Activated CD4-positive, alpha-beta T cell treated with anti-CD3 and anti-CD28 coated beads, Interleukin-2, amount 50 U/mL, for 24 hours (primary cell): ENCODE measurements around the gene MTCL1.

Experiments used
- DNase-seq, 2 donors: peaks; one replicate each; pipeline ENCODE4 v3.0.0-alpha.2; 2020; ENCODE audit warnings: low read depth in 1 of 2, low spot score in 1 of 2

The MTCL1 gene

DNA sequence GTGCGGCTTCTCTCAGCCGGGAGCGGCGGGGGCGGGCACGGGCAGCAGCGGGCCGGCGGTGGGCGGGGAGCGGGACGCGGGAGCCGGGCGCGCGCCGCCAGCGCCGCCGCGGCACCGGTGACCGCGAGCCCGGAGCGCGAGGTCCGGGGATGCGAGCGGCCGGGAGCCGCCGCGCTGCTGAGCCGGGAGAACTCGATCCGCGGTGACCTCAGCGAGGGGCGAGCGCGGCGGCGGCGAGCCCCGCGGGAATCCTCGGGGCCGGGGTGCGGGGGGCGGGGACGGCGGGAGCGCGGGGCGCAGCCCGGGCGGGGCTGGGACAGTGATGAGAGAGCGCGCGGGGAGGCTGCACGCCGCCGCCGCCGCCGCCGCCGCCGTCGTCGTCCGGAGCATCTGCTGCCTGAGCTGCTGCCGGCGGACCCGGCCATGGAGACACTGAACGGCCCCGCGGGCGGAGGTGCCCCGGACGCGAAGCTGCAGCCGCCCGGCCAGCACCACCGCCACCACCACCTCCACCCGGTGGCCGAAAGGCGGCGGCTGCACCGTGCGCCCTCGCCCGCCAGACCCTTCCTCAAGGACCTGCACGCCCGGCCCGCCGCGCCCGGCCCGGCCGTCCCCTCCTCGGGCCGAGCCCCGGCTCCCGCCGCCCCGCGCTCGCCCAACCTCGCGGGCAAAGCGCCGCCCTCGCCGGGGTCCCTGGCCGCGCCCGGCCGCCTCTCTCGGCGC, at the start of gene MTCL1:
Gene MTCL1 (plus strand): TSS at position 319 of the 723 bp plus-strand sequence. CDS start 105 bp downstream, at position 424.
- no peak for DNase-seq

- no peak for DNase-seq
Observed at GRCh38 chr18:8656232-8656631, 49.1 kb upstream of the MTCL1 start.

DNA sequence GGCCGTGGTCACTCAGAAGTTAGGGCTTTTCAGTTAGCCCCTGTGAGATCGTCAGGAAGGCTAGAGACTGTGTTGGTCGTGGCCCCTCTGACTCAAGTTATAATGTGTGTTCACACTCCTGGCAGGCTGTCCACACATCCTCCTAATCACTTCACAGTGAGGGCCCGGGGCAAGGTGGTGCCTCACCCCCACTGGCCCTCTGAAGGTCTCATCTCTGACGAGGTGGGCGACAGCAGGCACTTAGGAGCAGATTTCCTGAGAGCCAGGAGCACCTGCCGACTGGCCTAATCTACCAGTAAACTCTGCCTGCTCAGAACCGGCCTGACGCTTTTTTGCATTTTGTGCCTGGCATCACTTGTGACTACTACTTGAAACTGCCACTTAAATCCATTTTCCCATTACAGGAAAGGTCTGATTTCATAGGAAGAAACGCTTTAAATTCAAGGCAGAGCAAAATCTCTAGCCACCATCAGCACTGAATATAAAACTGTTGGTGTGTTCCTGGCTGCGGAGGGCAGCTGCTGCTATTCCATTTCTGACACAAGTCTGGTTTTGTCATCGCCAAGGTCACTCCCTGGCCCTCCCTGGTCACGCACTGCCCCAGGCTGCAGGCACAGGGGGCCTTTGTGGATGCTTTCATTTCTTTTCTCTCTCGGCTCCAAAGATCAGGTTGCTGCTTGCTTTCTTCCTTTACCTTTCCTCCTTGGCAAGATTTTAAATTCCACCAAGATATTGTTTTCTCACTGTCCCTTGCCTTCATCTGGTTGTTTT, 48.1 kb upstream of the MTCL1 start:
- DNase-seq, result no peak

- DNase-seq, result no peak
Observed at GRCh38 chr18:8657873-8658470, 47.4 kb upstream of the MTCL1 start.

DNA sequence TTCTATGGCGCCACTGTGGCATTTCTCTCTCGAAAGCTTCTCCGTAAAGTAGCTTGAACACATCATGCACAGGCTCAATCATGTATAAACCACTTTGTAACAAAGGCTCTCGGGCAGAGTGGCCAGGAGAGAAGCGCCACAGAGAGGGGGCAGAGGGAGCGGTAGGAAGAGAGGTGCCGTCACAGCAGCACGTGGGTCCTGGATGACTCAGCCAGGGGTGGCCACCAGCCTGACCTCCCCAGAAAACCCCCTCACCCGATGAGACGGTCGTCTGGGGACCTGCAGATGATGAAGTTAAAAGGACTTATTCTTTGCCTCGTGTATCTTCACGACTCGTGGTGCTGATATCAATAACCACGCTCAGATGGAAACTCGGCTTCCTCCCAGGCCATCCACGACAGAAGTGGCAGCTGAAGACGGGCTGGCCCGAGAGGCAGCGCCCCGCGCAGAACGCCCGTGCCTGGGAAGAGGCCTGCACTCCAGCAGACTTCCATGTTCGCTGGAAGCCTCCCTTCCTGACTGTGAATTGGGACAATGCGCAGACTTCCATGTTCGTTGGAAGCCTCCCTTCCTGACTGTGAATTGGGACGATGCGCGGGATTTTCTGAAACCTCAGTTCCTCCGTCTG, 46.4 kb upstream of the MTCL1 start:
- no peak for DNase-seq

- DNase-seq, result no peak
Observed at GRCh38 chr18:8659609-8660242, 45.6 kb upstream of the MTCL1 start.

- no peak for DNase-seq
Observed at GRCh38 chr18:8660316-8660715, 45.0 kb upstream of the MTCL1 start.

GRCh38 chr18:8661754-8662559, 43.4 kb upstream of the MTCL1 start:
- no peak for DNase-seq

DNA sequence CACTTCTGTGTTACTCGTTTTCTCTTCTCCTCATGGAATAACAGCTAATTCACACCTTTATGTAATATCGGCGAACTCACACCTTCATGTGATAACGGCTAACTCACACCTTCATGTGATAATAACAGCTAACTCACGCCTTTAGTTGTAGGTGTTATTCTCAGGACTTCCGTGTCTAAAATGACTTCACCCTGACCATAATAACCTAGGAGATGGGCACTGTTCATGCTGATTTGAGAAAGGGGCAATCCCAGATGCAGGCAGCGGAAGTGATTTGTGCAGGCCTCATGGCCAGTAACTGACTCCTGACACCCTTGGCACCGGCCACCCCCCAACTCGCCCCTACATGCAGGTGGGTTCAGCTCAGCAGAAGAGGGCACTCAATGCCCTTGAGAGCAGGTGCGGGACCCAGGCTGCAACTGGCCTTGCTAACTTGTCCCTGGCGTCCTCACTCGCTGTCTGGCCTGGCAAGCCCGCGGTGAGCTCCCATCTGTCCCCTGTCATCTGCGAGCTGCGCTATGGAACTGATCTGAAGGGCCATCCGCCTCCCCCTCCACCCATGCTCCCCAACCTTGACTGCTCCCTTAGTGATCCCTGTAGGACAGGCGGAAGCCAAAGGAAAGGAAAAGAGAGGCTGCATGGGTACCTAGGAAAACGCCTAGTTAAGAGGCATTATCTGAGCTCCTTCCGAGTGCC, 42.6 kb upstream of the MTCL1 start:
- DNase-seq, result no peak

- no peak for DNase-seq
Observed at GRCh38 chr18:8667846-8668245, 37.5 kb upstream of the MTCL1 start.

DNA sequence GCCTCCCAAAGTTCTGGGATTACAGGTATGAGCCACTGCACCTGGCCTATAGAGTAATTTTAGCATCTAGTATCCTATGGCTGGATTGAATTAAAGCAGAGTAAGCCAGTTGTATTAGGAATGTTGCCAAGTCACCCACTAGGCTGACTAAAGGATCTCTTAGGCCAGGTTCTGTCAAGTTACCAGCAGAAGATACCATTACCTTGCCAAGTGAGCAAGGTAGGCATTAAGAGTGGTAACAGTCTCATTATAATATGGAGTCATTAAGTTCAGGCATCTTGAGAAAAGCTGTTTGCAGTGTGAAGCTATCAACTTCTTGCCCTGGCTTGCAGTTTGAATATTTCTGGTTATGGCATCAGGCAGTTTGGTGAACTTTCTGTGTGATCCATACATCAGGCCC, 37.0 kb upstream of the MTCL1 start:
- no peak for DNase-seq

DNA sequence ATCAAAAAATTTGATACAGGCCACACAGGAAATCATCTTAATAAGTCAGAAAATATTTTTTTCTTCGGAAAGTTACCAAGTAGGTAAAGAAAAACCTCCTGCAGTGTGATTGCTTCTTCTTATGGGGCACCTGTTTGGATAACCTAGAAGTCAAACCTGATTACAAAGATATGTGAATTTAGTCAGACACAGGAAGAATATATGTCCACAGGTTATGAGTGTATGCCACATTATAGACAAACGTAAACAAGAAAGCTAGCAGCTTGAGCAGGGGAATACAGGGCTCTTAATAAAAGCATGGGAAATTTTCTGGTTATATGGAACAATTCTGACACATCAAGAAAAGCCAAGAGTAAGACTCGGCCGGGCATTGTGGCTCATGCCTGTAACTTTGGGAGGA, 35.8 kb upstream of the MTCL1 start:
- no peak for DNase-seq

GRCh38 chr18:8673256-8674209, 31.8 kb upstream of the MTCL1 start:
- DNase-seq, result no peak

DNA sequence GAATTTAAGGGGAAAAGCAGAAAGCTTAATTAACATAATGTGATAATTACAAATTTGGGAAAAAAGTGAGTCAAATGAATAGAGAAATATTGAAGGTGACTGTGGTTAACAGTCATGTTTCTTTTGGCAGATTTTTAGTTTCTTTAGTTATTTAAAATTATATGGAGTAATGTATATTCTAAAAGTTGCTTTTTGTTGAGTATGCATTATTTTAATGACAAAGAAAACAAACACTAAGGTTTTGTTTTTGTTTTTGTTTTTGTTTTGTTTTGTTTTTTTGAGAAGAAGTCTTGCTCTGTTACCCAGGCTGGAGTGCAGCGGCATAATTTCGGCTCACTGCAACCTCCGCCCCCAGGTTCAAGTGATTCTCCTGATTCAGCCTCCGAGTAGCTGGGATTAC, 30.3 kb upstream of the MTCL1 start:
- DNase-seq, result no peak

GRCh38 chr18:8681196-8681595, 24.2 kb upstream of the MTCL1 start:
- no peak for DNase-seq

- no peak for DNase-seq
Observed at GRCh38 chr18:8684577-8684976, 20.8 kb upstream of the MTCL1 start.

GRCh38 chr18:8685141-8685913, 20.0 kb upstream of the MTCL1 start:
- no peak for DNase-seq

DNA sequence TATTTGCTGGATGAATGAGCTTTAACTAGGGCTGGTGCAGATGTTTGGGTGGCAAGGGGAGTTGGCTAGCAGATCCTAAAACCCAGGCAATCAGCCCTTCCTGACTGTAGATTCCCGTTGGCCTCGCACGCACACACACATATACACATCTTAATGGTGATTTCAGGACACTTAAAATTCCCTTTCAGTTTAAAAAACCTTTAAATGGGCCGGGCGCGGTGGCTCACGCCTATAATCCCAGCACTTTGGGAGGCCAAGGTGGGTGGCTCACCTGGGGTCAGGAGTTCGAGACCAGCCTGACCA, 19.5 kb upstream of the MTCL1 start:
- no peak for DNase-seq
